HEK293 (cell line): ENCODE measurements around the gene CDCA3.

Experiments used
- CTCF ChIP-seq: fragments of 450-650 bp; formaldehyde crosslinking; IDR thresholded peaks from 2 replicates; pipeline ENCODE4 v1.5.1; 2016; ENCODE audit warnings: missing biosample characterization, missing genetic modification characterization
- PATZ1 ChIP-seq: fragments of 450-650 bp; formaldehyde crosslinking; IDR thresholded peaks from 2 replicates; pipeline ENCODE4 v1.5.1; 2016; ENCODE audit warnings: missing biosample characterization, missing genetic modification characterization
- TCF7L2 ChIP-seq: IDR thresholded peaks from 2 replicates; pipeline ENCODE4 v1.6.1; 2011; ENCODE audit warnings: low read depth, mild to moderate bottlenecking, inconsistent platforms, low read length, moderate library complexity, borderline replicate concordance
- YY1 ChIP-seq: fragments of 450-650 bp; formaldehyde crosslinking; IDR thresholded peaks from 2 replicates; pipeline ENCODE4 v1.5.1; 2018; ENCODE audit warnings: missing biosample characterization, missing genetic modification characterization
- ZBTB44 ChIP-seq: fragments of 450-650 bp; IDR thresholded peaks from 2 replicates; pipeline ENCODE4 v1.5.1; 2018; ENCODE audit warnings: missing biosample characterization, mild to moderate bottlenecking, missing genetic modification characterization
- ZFP69B ChIP-seq: fragments of 450-650 bp; formaldehyde crosslinking; IDR thresholded peaks from 2 replicates; pipeline ENCODE4 v1.5.1; 2016; ENCODE audit warnings: missing biosample characterization, missing genetic modification characterization
- ZNF488 ChIP-seq: fragments of 450-650 bp; formaldehyde crosslinking; IDR thresholded peaks from 2 replicates; pipeline ENCODE4 v1.5.1; 2016; ENCODE audit warnings: missing biosample characterization, missing genetic modification characterization

GRCh38 chr12:6871052-6871957 lies 20.2 kb upstream of the CDCA3 start:
- TF ChIP-seq ZNF488 (tag by site-specific recombination) (no peak), ZFP69B (tag by site-specific recombination) (peak; percentile 17; the same call in 1 of the 2 replicates), TCF7L2 (no peak), ZBTB44 (no peak), YY1 (tag by site-specific recombination) (no peak), PATZ1 (tag by site-specific recombination) (peak; percentile 10), CTCF (no peak)
